ENCODE results near the gene KCNMA1.
A peak's percentile ranks its signal among the peaks of the same experiment; 100 is the strongest.

Gene KCNMA1

GRCh38 chr10:77518910-77519274 is 118.7 kb downstream of the KCNMA1 start:
- no peak overlapping the region for H3K4me3 ChIP-seq (IDR thresholded peaks at IDR 0.05; ENCODE audit: insufficient read depth, low read depth, low read length)
- no peak overlapping the region for H2AFZ ChIP-seq (ENCODE audit: low read depth)
- H4K20me1 ChIP-seq (ENCODE audit: insufficient read depth), result no peaks in the 10 kb centered on the region
- H3K36me3 ChIP-seq (ENCODE audit: insufficient read depth), result no peaks in the 10 kb centered on the region
- H3K27ac ChIP-seq, result no peak overlapping the region
- no peak overlapping the region for H3K9ac ChIP-seq
- no peaks in the 10 kb centered on the region for H3K79me2 ChIP-seq (ENCODE audit: insufficient read depth, low read depth)
- no peaks in the 10 kb centered on the region for H3K27me3 ChIP-seq (ENCODE audit: insufficient read depth, low read depth)
- H3K4me1 ChIP-seq (ENCODE audit: low read depth, poor library complexity, severe bottlenecking), result peaks cover 28% of the 10 kb centered on the region
- H3K4me2 ChIP-seq, result no peak overlapping the region
- no peak for TF ChIP-seq CTCF (conservative IDR thresholded peaks at IDR 0.05; ENCODE audit: low read depth, low read length)

GRCh38 chr10:77518241-77518909 is 119.2 kb downstream of the KCNMA1 start:
- Histone ChIP-seq H3K4me3 (IDR thresholded peaks at IDR 0.05; ENCODE audit: insufficient read depth, low read depth, low read length) (no peak overlapping the region), H3K27me3 (ENCODE audit: insufficient read depth, low read depth) (no peaks in the 10 kb centered on the region), H2AFZ (ENCODE audit: low read depth) (no peak overlapping the region), H3K79me2 (ENCODE audit: insufficient read depth, low read depth) (no peaks in the 10 kb centered on the region), H3K4me2 (no peak overlapping the region), H3K27ac (no peak overlapping the region), H4K20me1 (ENCODE audit: insufficient read depth) (no peaks in the 10 kb centered on the region), H3K4me1 (ENCODE audit: low read depth, poor library complexity, severe bottlenecking) (peaks cover 28% of the 10 kb centered on the region), H3K9ac (no peak overlapping the region), H3K36me3 (ENCODE audit: insufficient read depth) (no peaks in the 10 kb centered on the region)
- no peak for TF ChIP-seq CTCF (conservative IDR thresholded peaks at IDR 0.05; ENCODE audit: low read depth, low read length)

GRCh38 chr10:77516575-77516974 is 121.0 kb downstream of the KCNMA1 start:
- Histone ChIP-seq H4K20me1 (ENCODE audit: insufficient read depth) (no peaks in the 10 kb centered on the region), H3K9ac (no peak overlapping the region), H3K4me2 (no peak overlapping the region), H3K4me1 (ENCODE audit: low read depth, poor library complexity, severe bottlenecking) (peaks cover 37% of the 10 kb centered on the region), H3K4me3 (IDR thresholded peaks at IDR 0.05; ENCODE audit: insufficient read depth, low read depth, low read length) (no peak overlapping the region), H3K27me3 (ENCODE audit: insufficient read depth, low read depth) (no peaks in the 10 kb centered on the region), H2AFZ (ENCODE audit: low read depth) (no peak overlapping the region), H3K27ac (no peak overlapping the region), H3K79me2 (ENCODE audit: insufficient read depth, low read depth) (no peaks in the 10 kb centered on the region), H3K36me3 (ENCODE audit: insufficient read depth) (no peaks in the 10 kb centered on the region)
- no peak for TF ChIP-seq CTCF (conservative IDR thresholded peaks at IDR 0.05; ENCODE audit: low read depth, low read length)

GRCh38 chr10:77514870-77515269 is 122.7 kb downstream of the KCNMA1 start:
- H4K20me1 ChIP-seq (ENCODE audit: insufficient read depth), result no peaks in the 10 kb centered on the region
- H3K9ac ChIP-seq, result peak overlapping the region; percentile 13; the same call in 1 of the 2 replicates
- peak overlapping the region; percentile 51; the same call in 1 of the 2 replicates for H3K27ac ChIP-seq
- no peaks in the 10 kb centered on the region for H3K27me3 ChIP-seq (ENCODE audit: insufficient read depth, low read depth)
- no peaks in the 10 kb centered on the region for H3K79me2 ChIP-seq (ENCODE audit: insufficient read depth, low read depth)
- H3K4me3 ChIP-seq (IDR thresholded peaks at IDR 0.05; ENCODE audit: insufficient read depth, low read depth, low read length), result no peak overlapping the region
- TF ChIP-seq CTCF (conservative IDR thresholded peaks at IDR 0.05; ENCODE audit: low read depth, low read length), result no peak
- peak overlapping the region; percentile 22; the same call in 1 of the 2 replicates for H2AFZ ChIP-seq (ENCODE audit: low read depth)
- peak overlapping the region; percentile 60; the same call in 1 of the 2 replicates for H3K4me2 ChIP-seq
- H3K36me3 ChIP-seq (ENCODE audit: insufficient read depth), result no peaks in the 10 kb centered on the region
- peaks cover 37% of the 10 kb centered on the region for H3K4me1 ChIP-seq (ENCODE audit: low read depth, poor library complexity, severe bottlenecking)

Measured in KMS-11 (cell line).